OCI-LY7 (cell line): Measurements from ENCODE around the gene TXNRD1.

Experiments
- EZH2phosphoT487 ChIP-seq: fragments of 200-600 bp; sonication (generic); IDR thresholded peaks from 2 replicates; pipeline ENCODE4 v1.6.1; 2018; ENCODE audit warnings: low read depth, borderline replicate concordance, mild to moderate bottlenecking, mixed run types, antibody characterized with exemption, low read length, moderate library complexity, mixed read lengths
- TF ChIP-seq, protein P1 (sequence below): fragments of 200-600 bp; sonication (generic); conservative IDR thresholded peaks from 2 replicates; pipeline ENCODE4 v1.5.1; 2014; ENCODE audit warnings: mild to moderate bottlenecking, antibody characterized with exemption, low read length, moderate library complexity, mixed read lengths

DNA sequence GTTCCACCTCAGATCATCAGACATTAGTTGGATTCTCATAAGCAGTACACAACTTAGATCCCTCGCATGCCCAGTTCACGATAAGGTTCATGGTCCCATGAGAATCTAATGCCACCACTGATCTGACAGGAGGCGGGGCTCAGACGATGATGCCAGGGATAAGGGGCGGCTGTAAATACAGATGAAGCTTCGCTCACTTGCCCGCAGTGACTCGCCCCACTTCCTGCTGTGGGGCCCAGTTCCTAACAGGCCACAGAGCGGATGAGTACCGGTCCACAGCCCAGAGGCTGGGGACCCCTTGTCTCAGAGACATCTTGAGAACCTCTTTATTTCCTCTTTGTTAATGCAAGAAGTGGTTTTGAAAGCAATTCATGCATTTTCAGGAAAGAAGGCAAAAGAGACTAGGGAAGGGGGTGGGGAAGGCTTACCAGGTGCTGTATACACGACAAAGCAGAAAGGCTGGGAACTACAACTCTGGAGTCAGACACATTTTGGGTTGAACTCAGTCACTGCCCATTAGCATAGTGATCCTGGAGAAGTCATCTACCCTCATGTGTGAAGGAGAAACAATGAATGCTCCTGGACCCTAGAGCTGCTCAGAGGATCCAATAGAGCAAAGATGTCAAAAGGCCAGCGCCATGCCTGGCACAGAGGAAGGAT is 156.6 kb downstream of the TXNRD1 start:
- TF ChIP-seq, protein P1, sequence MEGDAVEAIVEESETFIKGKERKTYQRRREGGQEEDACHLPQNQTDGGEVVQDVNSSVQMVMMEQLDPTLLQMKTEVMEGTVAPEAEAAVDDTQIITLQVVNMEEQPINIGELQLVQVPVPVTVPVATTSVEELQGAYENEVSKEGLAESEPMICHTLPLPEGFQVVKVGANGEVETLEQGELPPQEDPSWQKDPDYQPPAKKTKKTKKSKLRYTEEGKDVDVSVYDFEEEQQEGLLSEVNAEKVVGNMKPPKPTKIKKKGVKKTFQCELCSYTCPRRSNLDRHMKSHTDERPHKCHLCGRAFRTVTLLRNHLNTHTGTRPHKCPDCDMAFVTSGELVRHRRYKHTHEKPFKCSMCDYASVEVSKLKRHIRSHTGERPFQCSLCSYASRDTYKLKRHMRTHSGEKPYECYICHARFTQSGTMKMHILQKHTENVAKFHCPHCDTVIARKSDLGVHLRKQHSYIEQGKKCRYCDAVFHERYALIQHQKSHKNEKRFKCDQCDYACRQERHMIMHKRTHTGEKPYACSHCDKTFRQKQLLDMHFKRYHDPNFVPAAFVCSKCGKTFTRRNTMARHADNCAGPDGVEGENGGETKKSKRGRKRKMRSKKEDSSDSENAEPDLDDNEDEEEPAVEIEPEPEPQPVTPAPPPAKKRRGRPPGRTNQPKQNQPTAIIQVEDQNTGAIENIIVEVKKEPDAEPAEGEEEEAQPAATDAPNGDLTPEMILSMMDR = no peak
- no peak for TF ChIP-seq EZH2phosphoT487
